ENCODE results near the gene AADACL4. TPM values are rescaled to one million over a fixed set of nuclear protein-coding genes. Genes with fewer than 3 reads are reported as not detected.
A peak's percentile ranks its signal among the peaks of the same experiment; 100 is the strongest.

AADACL4 gene
- total RNA-seq, 4 donors from 2014 or later: not detected

- in situ Hi-C loops (cut with MboI; ENCODE audit: low pct_ligation_motif_present in 1 of 4, low pct_unique_long_range_greater_than_20kb in 1 of 4, low sequenced_read_pairs in 3 of 4) (loop anchor here in 1 of 4 donors (25.0 kb wide), 1 partner anchor 206 kb away; no protein-coding TSS in a partner anchor), intact Hi-C loops (cut with DNase I; ENCODE audit: low total_unique reads) (loop anchor here (2.0 to 10.0 kb wide), 3 partner anchors 23 to 209 kb away; no protein-coding TSS in a partner anchor)
- Histone ChIP-seq H3K27ac (peak within 1 kb of the TSS; percentile 92 to 96 (median 94)), H3K9me3 (no peaks in the 10 kb centered on the region), H3K4me3 (peak within 1 kb of the TSS; percentile 54 to 85 (median 66)), H3K27me3 (no peaks in the 10 kb centered on the region), H3K36me3 (no peaks in the 10 kb centered on the region), H3K4me1 (peaks cover 21 to 68% (median 55%) of the 10 kb centered on the region in 4 donors)
- TF ChIP-seq POLR2AphosphoS5 (IDR thresholded peaks at IDR 0.05) (peak; percentile 72 to 91 (median 89)), EP300 (IDR thresholded peaks at IDR 0.05; ENCODE audit: low read depth) (no peak), POLR2A (IDR thresholded peaks at IDR 0.05) (peak; percentile 75)
- peak; percentile 85 for DNase-seq
- WGBS, 2 donors (ENCODE audit: low coverage in 1 of 2): 0 to 2% methylated on average over 10 to 68 of the region's 69 CpGs
Observed at GRCh38 chr1:12617901-12618660, 25.8 kb upstream of the AADACL4 start, which contains the start of gene DHRS3. DHRS3 (minus strand) TSS chr1:12618210; CDS start chr1:12617348, 862 bp downstream.

DNA sequence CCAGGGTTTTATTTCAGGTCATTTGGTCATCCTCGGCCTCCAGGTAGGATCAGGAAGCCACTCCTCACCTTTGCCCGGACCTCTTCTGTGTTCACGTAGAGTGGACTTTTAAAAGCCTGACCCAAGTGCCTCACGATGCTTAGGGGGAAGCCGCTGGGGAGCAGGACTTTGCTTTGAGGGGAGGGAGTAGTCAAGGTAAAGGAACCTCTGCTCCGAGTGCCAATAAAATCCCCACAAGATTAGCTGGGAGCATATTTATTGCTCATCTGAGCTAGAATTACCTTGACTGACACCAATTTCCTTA lies 25.3 kb upstream of the AADACL4 start:
- intact Hi-C loops (cut with DNase I; ENCODE audit: low total_unique reads) (loop anchor here (2.0 to 10.0 kb wide), 2 partner anchors 144 to 210 kb away; no protein-coding TSS in a partner anchor), in situ Hi-C loops (cut with MboI; ENCODE audit: low pct_ligation_motif_present in 1 of 4, low pct_unique_long_range_greater_than_20kb in 1 of 4, low sequenced_read_pairs in 3 of 4) (loop anchor here in 1 of 4 donors (25.0 kb wide), 1 partner anchor 206 kb away; no protein-coding TSS in a partner anchor)
- Histone ChIP-seq H3K27me3 (no peaks in the 10 kb centered on the region), H3K27ac (peak overlapping the region; percentile 92 to 96 (median 94)), H3K4me3 (peak overlapping the region; percentile 54 to 85 (median 66)), H3K9me3 (no peaks in the 10 kb centered on the region), H3K4me1 (peaks cover 21 to 63% (median 54%) of the 10 kb centered on the region in 4 donors), H3K36me3 (no peaks in the 10 kb centered on the region)
- WGBS, 2 donors (ENCODE audit: low coverage in 1 of 2): 0 to 9% methylated on average over 2 to 6 of the region's 6 CpGs
- DNase-seq: no peak
- TF ChIP-seq POLR2A (IDR thresholded peaks at IDR 0.05) (peak; percentile 29), POLR2AphosphoS5 (IDR thresholded peaks at IDR 0.05) (no peak), EP300 (IDR thresholded peaks at IDR 0.05; ENCODE audit: low read depth) (no peak)
- TF ChIP-seq, protein P1, sequence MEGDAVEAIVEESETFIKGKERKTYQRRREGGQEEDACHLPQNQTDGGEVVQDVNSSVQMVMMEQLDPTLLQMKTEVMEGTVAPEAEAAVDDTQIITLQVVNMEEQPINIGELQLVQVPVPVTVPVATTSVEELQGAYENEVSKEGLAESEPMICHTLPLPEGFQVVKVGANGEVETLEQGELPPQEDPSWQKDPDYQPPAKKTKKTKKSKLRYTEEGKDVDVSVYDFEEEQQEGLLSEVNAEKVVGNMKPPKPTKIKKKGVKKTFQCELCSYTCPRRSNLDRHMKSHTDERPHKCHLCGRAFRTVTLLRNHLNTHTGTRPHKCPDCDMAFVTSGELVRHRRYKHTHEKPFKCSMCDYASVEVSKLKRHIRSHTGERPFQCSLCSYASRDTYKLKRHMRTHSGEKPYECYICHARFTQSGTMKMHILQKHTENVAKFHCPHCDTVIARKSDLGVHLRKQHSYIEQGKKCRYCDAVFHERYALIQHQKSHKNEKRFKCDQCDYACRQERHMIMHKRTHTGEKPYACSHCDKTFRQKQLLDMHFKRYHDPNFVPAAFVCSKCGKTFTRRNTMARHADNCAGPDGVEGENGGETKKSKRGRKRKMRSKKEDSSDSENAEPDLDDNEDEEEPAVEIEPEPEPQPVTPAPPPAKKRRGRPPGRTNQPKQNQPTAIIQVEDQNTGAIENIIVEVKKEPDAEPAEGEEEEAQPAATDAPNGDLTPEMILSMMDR (IDR thresholded peaks at IDR 0.05): no peak

GRCh38 chr1:12618965-12619791 lies 24.7 kb upstream of the AADACL4 start:
- peak overlapping the region; percentile 54 to 85 (median 66) for H3K4me3 ChIP-seq
- peaks cover 21 to 58% (median 49%) of the 10 kb centered on the region in 4 donors for H3K4me1 ChIP-seq
- H3K9me3 ChIP-seq: no peaks in the 10 kb centered on the region
- H3K27me3 ChIP-seq: no peaks in the 10 kb centered on the region
- intact Hi-C loops (cut with DNase I; ENCODE audit: low total_unique reads): loop anchor here (2.0 to 10.0 kb wide), 2 partner anchors 144 to 210 kb away; no protein-coding TSS in a partner anchor
- WGBS, 2 donors (ENCODE audit: low coverage in 1 of 2): 6 to 20% methylated on average over 1 to 30 of the region's 30 CpGs
- TF ChIP-seq EP300 (IDR thresholded peaks at IDR 0.05; ENCODE audit: low read depth): no peak
- TF ChIP-seq, protein P1 (IDR thresholded peaks at IDR 0.05): peak in 1 of 5 experiments; percentile 25
- TF ChIP-seq POLR2A (IDR thresholded peaks at IDR 0.05): peak; percentile 41
- TF ChIP-seq POLR2AphosphoS5 (IDR thresholded peaks at IDR 0.05): peak; percentile 80 to 87 (median 82)
- no peaks in the 10 kb centered on the region for H3K36me3 ChIP-seq
- in situ Hi-C loops (cut with MboI; ENCODE audit: low pct_ligation_motif_present in 1 of 4, low pct_unique_long_range_greater_than_20kb in 1 of 4, low sequenced_read_pairs in 3 of 4): loop anchor here in 1 of 4 donors (25.0 kb wide), 1 partner anchor 207 kb away; no protein-coding TSS in a partner anchor
- DNase-seq: peak; percentile 86
- H3K27ac ChIP-seq: peak overlapping the region; percentile 92 to 96 (median 94)

GRCh38 chr1:12619792-12620487 lies 23.9 kb upstream of the AADACL4 start:
- intact Hi-C loops (cut with DNase I; ENCODE audit: low total_unique reads) (loop anchor here (2.0 to 10.0 kb wide), 3 partner anchors 145 to 305 kb away; no protein-coding TSS in a partner anchor), in situ Hi-C loops (cut with MboI; ENCODE audit: low pct_ligation_motif_present in 1 of 4, low pct_unique_long_range_greater_than_20kb in 1 of 4, low sequenced_read_pairs in 3 of 4) (loop anchor here in 1 of 4 donors (25.0 kb wide), 1 partner anchor 208 kb away; no protein-coding TSS in a partner anchor)
- H3K27me3 ChIP-seq: no peaks in the 10 kb centered on the region
- 12% methylated on average over 19 of the region's 23 CpGs; no CpG with 5 or more reads in 1 of the 2 donors for WGBS, 2 donors (ENCODE audit: low coverage in 1 of 2)
- peak; percentile 91 for DNase-seq
- TF ChIP-seq POLR2AphosphoS5 (IDR thresholded peaks at IDR 0.05): peak in 1 of 3 donors; percentile 35
- no peak for TF ChIP-seq EP300 (IDR thresholded peaks at IDR 0.05; ENCODE audit: low read depth)
- TF ChIP-seq, protein P1 (IDR thresholded peaks at IDR 0.05): peak; percentile 95 to 99 (median 97)
- TF ChIP-seq POLR2A (IDR thresholded peaks at IDR 0.05): no peak
- no peaks in the 10 kb centered on the region for H3K36me3 ChIP-seq
- H3K9me3 ChIP-seq: no peaks in the 10 kb centered on the region
- H3K4me1 ChIP-seq: peaks cover 21 to 50% (median 42%) of the 10 kb centered on the region in 4 donors
- peak overlapping the region; percentile 92 to 96 (median 94) for H3K27ac ChIP-seq
- peak overlapping the region in 3 of 4 donors; percentile 54 to 85 (median 70) for H3K4me3 ChIP-seq

All from transverse colon (tissue), 4 donors.